RCC 7860 (cell line): Measurements from ENCODE around the gene ABCD2.
"Not testable (repeated sequence)": the region's sequence is repeated elsewhere in the genome, so short reads cannot be mapped to it uniquely, and the experiment has no call there.

Source experiments
- DNase-seq: peaks from one replicate; pipeline ENCODE4 v3.0.0-alpha.2; 2015; ENCODE audit warnings: low spot score
- FAIRE-seq: peaks from 2 replicates; lab custom pipeline; 2012; peaks lifted over from hg19 to GRCh38; lab: Jason Lieb, UNC

ABCD2 gene

DNA sequence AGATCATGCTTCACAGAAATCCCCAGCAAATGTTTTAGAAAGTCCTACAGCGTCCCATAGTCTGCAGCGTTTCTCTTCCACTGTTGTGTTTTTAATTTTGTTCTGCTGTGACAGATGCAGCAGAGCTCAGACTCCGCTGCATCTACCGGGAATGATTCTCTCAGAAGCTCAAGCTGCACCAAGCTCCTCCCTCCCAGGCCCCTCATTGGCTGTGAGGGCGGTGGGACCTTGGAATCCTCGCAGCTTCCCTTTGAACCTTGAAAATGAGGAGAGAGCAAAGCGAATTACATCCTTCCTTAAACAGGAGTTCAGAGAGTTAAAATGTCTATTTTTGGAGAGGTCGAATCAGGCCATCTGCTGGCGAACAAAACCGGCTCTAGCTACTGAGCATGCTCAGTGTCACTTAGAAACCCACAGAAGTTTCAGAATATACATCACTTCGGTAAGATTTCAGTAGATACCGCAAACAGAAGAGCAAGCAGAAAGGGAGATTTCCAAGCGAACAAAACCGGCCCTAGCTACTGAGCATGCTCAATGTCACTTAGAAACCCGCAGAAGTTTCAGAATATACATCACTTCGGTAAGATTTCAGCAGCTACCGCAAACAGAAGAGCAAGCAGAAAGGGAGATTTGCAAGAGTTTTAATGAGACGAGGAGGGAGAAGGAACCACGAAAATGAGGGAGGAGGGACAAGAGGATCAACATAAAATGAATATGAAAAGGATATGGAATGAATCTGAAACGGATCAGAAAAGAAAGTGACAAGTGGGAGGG, at the start of gene ABCD2:
TSS of gene ABCD2 (minus strand) at position 144 of the 774 bp plus-strand sequence. CDS start 188 bp downstream, outside the sequence.
- FAIRE-seq = peak; percentile 72
- peak; percentile 38 for DNase-seq

DNA sequence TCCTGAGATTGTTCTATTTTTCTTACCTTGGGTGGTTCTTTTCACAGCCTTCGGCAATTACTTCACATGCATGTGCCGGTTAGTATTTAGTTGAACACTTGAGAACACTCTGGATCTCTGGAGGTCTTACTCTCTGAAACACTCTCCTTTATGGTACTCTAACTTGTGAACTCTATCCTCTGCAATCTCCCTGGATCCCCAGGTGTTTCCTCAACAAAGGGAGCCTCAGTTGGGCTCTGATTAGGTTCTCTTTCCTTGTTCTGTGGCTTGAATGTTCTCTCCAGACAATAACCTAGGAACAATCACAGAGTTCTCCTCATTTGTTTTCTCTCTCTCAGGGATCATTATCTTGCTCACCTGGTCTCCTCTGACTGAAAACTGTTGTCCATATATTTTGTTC, 40.5 kb upstream of the ABCD2 start:
- DNase-seq (no peak), FAIRE-seq (no peak)

DNA sequence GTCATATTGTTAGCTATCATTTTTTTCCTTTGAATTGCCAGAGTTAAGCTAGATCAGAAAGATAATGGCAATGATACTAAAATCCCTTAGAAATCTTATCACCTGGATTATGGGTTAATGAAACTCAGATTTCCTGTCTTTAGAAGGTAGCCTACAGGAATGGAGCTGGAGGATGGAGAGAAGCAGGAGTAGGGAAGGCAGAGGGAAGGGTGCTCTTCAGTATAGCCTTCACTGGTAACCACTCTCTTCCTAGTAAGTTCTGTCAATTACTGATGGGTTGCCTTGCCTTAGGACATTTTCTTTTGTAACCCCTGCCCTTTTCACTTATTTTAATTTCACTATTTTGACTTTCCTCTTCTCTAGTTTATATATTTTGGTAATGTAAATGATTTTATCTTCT, 27.8 kb upstream of the ABCD2 start:
- no peak for FAIRE-seq
- no peak for DNase-seq

DNA sequence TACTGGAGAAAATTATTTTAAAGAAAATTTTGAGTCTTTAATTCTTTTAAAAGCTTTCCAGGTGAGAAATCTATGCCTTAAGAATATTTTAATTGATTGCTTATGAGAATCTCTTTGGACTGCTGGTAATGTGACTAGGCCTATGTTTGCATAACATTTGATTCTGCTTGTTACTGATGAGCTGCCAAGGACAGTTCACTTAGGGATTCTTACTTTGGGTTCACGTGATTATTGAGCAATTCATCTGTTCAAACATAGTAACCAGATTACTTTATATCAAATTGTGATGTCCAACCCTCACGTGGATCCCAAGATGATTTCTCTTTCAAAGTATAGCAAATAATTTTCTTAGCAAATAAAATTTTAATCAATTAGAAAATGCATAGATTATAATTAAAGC, 27.4 kb upstream of the ABCD2 start:
- FAIRE-seq (no peak), DNase-seq (no peak)

DNA sequence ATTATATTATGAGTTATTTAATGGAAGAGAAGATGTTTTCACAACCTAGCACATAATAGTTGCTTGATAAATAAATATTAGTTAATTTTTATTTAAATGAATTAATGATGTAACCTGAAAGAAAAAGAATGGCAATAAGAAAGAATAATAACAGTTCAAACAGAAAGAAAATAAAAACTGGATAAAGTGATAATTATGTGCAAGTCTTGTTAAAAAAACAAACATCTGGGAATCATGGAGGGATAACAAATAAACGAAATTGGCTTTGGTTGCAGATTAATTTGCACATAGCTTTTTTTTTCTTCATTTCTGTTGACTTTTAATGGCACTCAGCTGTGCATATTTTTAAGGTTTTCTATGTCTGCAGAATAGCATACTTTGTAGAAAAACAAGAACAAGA, 23.4 kb upstream of the ABCD2 start:
- FAIRE-seq (no peak), DNase-seq (no peak)

DNA sequence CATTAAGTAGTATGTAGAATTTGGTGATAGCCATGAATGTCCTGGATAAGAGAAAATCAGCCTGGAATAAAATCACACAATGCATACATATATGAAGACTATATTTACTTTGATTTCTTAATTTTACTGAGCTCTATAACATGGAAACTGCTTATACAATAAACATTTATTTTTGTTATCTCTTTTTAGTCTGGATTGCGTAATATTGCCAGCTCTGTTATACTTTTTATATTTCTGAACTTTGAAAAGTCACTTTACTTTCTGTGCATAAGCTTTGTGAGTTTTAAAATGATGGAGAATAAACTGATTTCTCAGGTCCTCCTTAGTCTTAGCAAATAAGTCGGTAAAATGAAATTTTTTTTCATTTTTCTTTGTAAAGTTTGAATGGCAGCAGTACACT, 19.2 kb upstream of the ABCD2 start:
- DNase-seq (no peak), FAIRE-seq (no peak)

DNA sequence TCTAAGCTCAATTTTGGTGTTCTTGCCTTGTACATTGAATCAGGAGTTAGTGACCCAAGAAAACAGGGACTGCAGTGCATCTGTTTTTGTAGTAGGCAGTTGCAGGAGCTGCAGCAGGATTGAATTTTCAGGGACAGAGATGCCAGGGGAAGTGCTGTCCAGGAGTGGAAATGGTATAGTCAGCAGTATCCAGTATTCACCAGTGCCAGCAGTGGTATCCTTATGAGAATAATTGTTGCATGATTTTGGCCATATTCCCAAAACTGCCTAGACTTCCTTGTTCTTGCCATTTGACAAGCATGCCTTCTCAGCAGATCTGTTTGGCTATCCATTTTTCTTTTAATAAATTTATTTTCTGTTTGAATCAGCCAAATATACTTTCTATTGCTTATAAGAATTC, 18.6 kb upstream of the ABCD2 start:
- DNase-seq (no peak), FAIRE-seq (no peak)

DNA sequence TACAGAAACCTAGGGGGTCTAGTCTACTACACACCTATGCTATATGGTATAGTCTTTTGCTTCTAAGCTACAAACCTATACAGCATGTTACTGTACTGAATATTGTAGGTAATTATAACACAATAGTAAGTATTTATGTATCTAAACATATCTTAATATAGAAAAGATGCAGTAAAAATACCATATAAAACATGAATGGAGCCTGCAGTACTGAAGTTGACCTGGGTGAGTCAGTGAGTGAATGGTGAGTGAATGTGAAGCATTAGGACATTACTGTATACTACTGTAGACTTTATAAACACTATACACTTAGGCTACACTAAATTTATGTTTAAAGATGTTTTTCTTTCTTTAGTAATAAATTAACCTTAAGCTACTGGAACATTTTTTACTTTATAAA, 13.1 kb upstream of the ABCD2 start:
- DNase-seq (no peak), FAIRE-seq (no peak)

DNA sequence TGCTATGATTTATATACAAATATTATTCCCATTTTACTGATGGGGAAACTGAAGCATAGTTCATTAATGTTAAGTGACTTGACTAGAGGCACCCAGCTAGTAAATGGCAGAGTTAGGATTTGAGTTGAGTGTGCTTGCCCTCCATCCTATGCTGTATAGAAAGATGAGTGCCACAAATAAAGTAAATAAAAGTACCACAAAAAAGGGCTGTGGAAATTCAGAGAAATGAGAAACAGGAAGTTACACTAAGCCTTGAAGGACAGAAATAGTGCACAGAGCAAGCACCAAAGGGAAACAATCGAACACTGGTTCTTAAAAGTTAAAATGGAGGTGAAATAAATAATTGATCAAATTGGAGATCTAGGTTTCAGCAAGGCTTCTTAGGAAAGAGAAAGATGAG, 9.2 kb upstream of the ABCD2 start:
- DNase-seq (no peak), FAIRE-seq (no peak)

DNA sequence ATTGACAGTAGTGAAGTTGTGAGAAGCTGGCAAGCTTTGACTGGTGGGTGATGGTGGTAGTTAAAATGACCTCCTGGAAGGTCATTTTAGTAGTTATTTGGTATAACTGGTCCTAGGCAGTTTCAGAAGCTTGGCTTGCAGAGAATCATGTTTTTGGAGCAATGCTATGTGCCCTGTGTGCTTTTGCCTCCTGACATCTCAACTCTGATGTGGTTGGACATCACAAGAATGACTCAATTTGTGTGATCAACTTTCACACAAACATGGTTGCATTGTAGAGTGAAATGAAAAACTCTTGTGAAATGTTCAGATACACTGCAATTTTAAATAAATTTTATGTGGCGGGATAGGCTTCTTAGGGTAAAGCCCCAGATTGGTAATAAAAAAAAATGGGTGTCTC, 8.3 kb upstream of the ABCD2 start:
- no peak for FAIRE-seq
- DNase-seq = no peak

DNA sequence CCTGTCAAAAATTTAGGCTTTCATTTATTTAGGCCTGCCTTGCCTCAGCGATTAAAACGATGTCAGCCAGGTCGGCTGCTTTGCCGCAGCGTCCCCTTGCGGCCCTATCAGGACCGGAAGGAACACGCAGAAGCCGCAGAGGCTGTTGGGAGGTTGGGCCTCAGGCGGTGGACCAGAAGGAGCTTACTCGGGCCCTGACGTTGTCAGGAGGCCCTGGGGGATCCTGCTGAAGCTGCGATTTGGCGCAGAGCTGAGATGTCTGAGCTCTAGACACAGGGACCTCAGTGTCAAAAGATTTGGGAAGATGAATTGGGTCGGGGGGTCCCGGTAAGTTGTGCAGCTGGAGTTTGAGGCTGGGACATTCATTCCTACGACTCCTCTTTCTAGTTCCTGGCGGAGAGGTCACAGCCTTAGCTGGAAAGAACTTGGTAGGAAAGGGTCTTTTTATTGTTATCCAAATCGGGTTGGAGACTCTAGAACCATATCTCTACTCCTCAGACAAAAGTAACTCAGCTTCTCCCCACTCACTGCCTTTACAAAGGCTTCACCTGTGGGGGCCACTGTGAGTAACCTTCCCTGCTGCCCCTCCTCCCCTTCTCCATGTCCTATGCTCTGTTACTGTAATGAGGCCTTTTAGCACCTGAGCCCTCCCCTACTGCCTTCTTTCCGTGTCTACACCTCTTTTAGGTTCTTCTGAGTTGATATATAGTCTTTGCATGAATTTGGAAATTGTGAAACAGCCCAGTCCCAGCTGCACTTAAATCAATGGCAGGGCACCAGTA, 6.6 kb upstream of the ABCD2 start:
- FAIRE-seq (no peak), DNase-seq (no peak)

DNA sequence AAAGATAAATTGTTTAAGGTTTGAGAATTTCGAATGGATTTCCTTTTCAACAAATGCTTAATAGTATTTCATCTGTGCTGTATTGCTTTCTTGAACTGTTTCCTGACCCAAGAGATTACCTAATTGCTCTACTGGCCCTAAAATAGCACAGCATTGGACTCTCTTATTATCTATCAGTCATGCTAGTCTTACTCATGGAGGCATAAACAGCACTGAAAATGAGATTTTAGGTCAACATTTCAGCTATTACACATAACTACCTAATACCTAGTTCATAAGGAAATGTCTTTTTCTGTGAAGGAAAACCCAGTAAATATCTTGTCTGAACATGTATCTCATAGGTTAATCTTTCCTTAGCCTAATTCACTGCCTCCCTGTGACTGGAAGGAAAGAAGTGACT, 4.3 kb upstream of the ABCD2 start:
- FAIRE-seq (no peak), DNase-seq (no peak)

DNA sequence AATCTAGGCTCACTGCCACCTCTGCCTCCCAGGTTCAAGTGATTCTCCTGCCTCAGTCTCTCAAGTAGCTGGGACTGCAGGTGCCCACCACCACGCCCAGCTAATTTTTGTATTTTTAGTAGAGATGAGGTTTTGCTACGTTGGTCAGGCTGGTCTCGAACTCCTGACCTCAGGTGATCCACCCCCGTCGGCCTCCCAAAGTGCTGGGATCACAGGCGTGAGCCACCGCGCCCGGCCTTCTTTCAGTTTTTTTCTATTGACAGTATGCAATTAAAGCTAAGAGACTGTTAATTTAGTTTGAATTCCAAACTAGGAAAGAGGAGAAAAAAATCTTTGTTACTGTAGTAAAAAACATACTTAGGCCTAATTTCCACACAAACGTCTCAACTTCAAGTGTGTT, 3.6 kb upstream of the ABCD2 start:
- DNase-seq, FAIRE-seq: not testable (repeated sequence)

DNA sequence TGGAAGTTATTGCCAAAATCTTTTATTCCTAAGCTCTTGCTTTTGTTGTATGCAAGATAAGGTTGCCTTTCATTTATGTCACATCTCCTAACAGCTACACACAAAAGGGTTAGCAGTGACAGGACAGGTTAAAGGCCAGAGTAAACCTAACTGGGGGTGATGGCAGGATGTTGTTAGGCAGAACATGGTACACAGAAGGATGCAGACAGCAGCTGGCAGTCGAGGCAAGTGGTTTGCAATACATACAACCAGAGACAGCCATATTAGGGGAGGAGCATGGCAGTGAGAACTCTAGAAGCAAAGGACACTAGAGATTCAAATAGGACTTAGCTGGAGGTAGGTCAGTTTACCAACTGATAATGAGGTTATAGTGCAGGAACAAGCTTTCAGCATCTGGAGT, 2.7 kb upstream of the ABCD2 start:
- DNase-seq (no peak), FAIRE-seq (no peak)

DNA sequence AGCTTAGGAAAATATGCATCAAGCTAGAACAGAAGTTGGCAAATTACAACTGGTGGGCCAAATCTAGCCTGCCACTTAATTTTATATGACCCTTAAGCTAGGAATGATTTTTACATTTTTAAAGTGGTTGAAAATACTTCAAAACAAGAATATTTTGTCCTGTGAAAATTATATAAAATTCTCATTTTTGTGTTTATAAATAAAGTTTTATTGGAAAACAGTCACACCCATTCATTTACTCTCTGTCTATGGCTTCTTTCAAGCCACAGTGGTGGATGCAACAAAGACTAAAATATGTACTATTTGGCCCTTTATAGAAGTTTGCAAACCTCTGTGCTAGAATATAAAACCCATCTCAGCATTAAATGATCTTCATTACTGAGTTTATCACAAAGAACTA, 2.1 kb upstream of the ABCD2 start:
- no peak for FAIRE-seq

DNA sequence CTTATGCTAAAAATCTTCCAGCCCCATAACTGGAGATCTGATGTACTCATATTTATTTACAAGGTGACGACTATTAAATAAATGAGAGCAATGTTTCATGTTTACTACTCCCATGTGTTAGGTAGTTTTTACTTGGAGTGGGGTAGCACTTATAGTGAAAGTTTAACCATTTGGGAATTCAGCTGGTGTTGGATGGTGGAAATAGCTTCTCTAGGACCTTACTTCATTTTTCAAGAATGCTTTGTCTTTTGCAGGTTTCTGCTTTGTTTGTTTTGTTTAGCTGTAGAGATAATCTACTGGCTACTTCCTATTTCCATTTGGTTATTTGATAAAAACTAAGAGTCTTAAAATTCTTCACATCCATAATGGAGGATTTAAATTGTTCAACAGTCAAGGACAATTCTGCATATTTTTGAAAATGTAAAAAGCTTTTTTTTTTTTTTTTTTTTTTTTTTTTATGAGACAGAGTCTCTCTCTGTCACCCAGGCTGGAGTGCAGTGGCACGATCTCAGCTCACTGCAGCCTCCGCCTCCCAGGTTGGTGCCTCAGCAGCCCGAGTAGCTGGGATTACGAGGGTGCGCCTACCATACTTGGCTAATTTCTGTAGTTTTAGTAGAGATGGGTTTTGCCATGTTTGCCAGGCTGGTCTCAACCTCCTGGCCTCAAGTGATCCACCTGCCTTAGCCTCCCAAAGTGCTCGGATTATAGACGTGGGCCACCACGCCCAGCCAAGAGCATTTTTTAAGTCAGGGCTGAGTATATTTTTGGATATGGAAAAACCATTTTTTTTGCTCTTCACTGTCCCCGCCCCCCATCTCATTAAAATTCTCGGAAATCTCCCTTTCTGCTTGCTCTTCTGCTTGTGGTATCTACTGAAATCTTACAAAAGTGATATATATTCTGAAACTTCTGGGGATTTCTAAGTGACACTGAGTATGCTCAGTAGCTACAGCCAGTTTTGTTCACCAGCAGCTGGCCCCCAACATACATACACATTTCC, 1.4 kb upstream of the ABCD2 start:
- no peak for DNase-seq
- no peak for FAIRE-seq

More for the DNA sequence above, 2.1 kb upstream of the ABCD2 start:
- no peak for DNase-seq

DNA sequence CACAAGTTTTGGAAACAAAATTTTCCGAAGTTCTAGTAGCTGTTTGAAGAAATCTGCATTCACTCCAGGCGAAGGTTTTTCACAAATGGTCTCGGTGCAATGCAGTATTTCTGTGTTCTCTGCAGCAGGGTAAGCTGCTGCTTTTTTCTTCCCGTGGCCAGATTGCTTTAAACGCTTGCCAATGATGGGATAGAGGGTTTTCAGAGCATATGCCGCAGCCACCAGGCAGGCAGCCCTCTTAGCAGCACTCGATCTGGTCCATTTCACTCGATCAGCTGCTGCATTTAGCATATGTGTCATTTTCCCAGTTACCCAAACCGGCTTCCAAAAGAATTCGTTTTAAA, 315 bp downstream of the ABCD2 start:
- no peak for FAIRE-seq

DNA sequence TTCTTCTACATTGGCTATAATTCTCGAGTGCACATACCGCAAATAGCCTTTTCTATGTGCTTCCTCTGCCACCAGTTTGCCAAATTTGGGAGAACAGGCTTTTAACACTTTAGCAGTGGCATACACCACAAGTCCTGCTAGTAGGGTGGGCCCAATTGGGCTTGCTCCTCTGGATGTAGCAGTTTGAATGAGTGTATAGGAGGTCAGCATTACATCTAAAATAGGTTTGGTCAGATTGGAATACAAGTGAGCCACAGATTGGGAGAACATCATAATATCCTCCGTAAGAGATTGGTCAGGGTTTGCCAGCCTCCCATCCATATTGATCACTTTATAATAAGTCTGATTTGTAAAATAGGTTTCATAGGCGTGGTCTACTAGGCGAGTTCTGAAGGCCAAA, 902 bp downstream of the ABCD2 start:
- FAIRE-seq = no peak

More for the DNA sequence above, 315 bp downstream of the ABCD2 start:
- DNase-seq = no peak

DNA sequence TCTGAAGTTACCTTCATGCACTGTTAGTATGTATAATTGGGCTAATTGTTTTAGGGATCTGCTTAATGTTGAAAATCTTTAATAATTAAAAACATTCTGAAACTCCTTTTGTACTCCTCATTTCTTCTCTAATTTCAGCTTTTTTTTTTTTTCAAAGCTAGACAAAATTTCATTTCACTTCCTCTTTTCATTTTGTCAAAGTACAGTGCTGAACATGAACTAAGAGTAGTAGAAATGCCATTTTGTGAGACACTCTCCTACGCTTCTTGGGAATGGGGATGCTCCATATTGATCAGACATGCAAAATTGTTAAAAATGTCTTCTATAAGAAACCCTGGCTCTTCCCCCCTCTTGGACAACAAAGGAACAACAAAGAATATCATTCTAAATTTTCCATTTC, 1.7 kb downstream of the ABCD2 start:
- no peak for FAIRE-seq
- no peak for DNase-seq

More for the DNA sequence above, 902 bp downstream of the ABCD2 start:
- DNase-seq = no peak

DNA sequence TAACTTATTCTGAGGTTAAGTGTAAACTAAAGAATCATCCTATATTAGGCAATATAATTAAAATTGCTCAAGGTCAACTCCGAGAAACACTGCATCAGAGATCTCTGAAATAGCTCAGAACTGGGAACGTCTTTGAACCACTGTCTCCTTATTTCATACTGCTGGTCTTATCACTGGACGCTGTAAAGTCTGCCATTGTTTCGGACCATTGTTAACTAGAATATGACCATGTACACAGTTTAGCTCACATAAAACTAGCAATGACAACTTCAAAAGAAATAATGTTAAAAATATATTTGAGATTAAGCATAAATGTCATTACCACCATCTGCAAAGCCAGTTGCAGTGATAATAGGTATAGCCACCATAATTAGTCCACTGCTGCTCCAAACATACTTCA, 2.9 kb downstream of the ABCD2 start:
- DNase-seq (no peak), FAIRE-seq (no peak)

DNA sequence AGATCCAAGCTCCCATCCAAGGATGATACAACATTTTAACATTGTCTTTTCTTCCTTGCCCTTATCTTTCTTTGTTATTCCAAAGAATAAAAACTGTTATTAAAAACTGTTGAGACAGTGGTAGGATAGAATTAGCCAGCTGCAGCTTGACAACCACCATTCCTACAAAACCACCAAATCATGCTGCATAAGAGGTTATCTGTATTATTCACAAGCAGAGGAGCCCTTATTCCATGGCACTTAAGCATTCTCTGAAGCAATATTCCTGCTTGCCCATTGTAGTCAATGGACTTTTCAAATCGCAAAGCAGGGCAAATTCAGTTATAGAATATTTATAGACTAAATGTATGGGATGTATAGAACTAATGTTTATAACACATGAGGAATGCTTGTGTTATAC, 3.4 kb downstream of the ABCD2 start:
- FAIRE-seq (no peak), DNase-seq (no peak)
